ENCODE data around the gene PRKAG2.
"Not testable (repeated sequence)": the region's sequence is repeated elsewhere in the genome, so short reads cannot be mapped to it uniquely, and the experiment has no call there.

Gene PRKAG2

DNA sequence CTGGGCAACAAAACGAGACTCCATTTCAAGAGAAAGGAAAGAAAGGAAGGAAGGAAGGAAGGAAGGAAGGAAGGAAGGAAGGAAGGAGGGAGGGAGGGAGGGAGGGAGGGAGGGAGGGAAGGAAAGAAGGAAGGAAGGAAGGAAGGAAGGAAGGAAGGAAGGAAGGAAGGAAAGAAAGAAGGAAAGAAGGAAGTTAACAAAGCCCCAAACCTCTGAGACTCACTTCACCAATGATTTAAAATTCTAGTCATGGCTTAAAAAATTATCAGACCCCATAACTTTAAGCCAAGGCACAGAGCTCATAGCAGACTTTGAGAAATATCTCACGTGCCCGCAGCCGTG is 94.7 kb downstream of the PRKAG2 start:
- DNase-seq: not testable (repeated sequence)

DNA sequence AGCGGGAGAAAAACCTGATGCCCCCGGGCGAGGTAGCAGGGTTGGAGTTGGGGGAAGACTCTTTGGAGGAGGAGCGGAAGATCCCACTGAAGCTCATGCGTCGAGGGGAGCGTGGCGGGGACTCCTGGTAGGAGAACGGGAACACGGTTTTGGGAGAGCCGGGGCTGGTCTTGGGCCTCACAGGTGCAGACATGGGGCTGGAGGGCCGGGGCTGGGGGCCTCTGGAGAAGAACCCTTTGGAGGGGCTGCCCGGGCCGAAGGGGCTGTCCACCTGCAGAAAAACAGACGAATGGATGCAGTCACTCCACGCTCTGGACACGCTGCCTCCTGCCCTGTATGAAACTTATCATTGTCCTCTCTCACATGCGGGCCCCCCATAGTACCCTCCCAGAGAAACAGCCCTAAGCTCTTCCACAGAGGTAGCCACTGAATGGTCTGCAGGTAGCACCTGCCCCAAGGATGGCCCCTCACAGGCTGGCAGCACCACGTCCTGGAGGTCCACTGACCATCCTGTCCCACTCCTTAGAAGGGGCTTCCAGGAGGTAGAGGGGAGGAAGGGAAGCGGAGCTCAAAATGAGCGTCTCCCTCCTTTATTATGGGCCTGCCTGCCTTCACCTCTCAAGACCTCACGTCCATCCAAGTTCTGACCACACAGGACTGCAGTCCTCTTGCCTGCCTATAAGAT is 95.6 kb downstream of the PRKAG2 start:
- no peak for DNase-seq

DNA sequence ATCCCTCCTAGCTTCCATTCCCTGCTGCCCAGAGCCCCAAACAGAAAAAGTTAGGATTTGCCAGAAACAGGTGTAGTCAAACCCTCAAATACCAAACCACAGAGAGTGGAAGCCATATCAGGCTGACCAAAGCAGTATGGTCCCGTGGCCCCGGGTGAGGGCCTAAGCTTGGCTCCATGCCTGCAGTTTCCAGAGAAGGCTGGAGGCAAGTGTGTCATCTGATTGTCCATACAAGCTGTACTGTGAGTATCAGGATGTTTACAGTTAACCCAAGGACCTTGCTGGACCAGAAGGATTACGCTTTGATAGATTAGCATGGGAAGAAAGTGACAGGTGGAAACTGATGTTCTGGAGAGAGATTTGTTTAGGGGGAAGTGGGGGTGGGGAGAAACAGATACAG is 96.3 kb downstream of the PRKAG2 start:
- no peak for DNase-seq

DNA sequence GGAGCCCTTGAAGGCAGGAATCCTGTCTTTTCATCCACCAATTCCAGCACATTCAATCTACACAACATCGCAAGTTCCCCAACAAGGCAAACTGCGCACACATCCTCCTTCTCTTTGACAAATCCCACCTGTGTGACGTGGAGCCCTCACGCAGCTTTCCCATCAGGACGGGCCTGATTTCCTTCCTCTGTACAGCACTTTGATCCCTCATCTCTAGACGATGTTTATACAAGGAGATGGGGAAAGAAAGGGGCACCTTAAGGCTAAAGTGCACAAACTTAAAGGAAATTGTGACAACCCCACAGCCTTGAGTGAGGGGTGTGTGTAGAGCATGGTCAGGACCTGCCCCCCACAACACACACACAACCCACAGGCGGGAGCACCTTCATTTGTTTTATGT is 97.2 kb downstream of the PRKAG2 start:
- no peak for DNase-seq

DNA sequence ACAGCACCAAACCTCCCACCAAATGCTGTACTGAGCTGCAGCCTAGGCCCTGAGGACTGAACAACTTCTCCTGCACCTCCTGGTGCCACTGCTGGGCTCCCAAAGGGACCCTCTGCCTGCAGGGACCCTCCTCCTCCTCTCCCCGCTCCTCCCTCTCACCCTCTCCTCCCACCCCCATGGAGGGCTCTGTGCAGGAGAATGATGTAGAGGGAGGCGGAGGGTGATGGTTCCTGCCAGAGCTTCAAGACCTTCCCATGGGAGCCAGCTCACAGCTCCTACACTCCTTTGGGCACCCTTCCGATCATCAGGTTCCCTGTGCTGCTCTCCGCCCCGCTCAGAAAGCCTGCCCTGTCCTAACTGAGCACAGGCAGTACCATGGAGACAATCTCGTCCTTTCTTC is 97.7 kb downstream of the PRKAG2 start:
- no peak for DNase-seq

DNA sequence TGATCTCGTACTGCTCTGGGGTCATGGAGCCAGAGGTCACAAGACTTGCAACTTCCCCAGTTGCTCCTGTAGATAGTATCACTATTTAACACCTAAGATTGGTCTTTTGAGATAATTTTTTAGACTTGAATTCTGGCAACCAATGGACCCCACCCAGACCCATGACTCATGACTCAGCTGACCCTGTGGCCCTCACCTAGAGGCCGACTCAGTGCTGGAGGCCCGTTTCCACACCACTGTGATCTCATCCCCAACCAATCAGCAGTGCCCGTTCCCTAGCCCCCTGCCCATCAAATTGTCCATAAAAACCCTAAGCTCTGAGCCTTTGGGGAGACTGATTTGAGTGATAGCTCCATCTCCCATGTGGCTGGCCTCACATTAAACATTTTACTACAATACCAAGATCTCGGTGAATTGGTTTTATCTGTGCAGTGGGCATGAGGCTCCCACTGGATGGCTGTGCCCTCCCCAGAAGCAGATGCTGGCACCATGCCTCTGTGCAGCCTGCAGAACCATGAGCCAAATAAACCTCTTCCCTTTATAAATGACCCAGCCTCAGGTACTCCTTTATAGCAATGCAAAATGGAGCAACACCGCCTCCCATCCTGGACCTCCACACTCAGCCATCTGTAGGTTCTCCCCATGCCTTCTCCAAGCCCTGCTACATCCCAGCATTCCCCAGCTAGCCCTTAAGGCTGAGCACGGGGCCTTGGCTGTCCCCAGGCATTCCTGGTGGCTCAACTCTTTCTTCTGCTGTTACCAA is 98.8 kb downstream of the PRKAG2 start:
- DNase-seq: no peak

DNA sequence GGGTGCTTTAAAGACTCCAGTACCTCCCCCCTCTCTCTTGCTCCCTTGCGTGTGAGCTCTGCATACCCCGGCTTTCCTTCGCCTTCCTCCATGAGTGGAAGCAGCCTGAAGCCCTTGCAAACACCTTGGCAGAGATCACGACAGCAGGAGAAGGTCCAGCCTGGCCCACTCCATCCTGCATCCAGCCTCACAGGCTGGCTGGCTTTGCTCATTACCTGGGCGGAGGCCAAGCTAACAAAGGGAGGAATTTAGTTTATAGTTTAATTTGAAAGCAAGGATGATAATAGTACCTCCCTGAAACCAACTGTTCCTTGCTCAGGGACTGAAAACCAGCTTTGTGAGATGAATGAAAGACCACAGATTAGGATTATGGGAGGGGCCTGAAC is 99.4 kb downstream of the PRKAG2 start:
- DNase-seq: no peak

DNA sequence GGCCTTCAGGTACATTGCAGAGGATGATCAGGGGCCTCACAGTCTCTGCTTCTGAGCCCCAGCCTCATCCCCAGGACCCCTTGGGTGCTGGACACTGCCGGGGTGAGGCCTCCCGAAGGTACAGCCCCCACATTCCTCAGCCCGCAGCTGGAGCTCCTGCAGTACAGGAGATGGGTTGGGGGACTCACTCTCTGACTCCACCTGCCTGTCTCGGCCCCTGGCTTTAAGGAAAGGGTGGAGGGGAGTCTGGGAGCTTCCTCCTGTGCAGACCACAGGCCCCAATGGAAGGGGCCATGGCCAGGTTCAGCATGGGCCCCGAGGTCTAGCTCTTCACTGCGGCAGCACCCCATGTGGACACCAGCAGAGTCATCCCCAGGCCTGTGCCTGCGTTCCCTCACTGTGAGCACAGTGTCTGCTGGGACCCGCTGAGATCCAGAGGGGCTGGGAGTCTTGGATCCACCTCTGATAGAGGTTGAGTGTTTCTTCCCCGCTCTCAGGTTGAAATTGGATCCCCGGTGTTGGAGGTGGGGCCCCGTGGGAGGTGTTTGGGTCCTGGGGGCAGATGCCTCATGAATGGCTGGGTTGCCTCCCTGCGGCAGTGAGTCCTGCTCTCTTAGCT is 99.9 kb downstream of the PRKAG2 start:
- no peak for DNase-seq

DNA sequence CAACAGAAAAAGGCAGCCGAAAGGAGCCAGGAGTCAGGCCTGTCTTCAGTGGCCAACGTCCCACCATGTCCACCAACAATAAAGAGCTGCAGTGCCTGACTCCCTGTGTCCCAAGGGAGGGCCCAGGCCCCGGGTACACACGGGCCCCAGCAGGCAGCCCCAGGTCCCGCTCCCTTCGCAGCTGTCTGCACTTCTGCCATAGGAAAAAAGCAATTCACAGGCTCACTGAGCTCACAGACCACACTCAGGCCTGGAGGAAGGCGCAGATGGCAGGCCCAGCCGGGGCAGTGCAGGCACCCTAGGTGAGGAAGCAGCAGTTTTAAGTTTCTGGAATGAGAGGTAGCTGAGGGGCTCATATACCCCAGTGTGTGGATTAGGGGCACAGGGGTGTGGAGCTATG is 100.5 kb downstream of the PRKAG2 start:
- no peak for DNase-seq

DNA sequence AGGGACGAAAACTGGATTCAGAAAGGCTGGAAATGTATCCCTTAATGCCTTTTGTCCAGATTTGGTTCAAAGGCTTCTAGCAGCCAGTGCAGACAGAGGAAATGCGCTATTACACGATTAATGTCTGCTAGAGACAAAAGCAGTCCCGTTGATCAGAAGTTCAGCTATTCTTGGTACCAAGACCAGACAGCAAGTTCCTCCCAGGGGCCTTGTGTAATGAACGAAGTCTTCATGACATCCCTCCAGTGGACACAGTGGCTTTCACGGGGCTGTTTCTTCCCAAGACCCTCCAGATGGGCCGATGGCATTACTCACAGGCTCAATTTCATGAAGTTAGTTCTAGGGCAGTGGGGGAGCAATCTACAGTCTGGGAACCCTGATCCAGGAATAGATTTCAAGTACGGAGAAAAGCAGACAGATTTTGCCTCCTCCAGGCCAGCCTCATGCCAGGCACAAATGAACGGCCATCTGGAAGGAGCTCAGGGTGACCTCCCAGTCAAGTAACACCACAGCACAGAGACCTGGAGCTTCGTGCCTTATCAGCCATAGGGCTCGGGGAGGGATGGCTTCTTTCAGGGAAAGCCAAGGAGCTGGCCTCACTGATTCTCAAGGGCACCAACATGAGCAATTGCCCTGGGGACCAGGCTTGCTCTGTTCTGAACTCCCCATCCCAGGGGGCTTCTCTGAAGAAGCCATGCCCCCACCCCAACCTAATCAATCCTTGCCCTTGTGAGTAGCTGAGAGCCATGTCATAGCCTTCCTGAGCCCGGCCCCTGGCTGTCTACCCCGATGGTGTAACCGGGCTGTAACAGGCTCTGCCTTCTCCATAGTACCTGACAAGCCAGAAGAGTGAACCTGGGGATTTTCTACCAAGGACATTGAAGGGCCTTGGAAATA is 101.1 kb downstream of the PRKAG2 start:
- DNase-seq: no peak

DNA sequence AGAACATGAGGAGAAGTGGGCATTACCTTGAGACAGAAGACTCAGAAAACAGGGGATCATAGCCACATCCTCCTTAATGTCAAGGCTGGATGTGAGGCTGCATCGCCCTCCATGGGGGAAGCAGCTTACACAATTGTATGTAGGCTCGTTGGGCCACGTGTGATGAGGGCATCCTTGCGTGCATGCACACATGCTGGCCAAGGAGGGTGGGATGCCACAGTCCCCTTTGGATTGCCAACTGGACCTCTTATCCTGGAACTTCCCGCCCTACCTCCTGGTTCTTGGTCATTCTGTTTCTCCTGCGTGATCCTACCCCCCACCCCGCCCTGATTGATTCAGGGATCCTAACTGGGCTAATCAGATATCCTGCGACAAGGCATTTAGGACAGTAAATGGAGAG is 102.0 kb downstream of the PRKAG2 start:
- no peak for DNase-seq

DNA sequence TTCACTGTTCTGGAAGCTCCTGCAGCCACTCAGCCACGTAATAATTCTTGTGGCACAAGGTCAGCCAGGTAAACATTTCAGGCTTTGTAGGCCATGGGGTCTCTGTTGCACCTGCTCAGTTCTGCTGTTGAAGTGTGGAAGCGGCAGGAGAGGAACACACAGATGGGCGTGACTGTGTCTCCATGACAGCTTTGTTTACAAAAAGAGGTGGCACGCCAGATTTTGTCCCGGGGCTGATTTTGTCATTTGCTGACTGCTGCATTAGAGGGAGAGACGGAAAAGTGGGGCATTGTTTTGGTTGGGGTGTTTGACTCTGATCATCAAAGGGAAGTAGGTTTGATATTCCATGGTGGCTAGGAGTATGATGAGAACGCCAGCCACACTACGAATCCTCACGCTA is 103.1 kb downstream of the PRKAG2 start:
- no peak for DNase-seq

DNA sequence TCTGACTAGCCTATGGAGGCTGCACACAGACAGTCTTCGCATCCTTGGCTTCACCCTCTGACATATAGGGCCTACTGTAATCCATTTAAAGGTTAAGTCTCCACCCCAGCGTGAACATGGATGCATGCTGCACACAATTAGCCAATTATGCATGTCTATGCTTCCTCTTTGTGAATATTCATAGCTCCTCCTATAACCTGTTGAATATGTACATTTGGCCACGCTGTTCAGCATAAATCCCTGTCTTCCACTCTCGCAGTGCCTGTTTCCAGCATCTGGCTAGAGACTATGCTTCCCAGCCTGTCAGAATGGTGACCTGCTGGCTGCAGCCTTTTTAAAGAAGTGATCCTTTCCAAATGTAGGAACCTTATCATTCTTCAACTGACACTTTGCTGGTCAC is 106.7 kb downstream of the PRKAG2 start:
- no peak for DNase-seq

DNA sequence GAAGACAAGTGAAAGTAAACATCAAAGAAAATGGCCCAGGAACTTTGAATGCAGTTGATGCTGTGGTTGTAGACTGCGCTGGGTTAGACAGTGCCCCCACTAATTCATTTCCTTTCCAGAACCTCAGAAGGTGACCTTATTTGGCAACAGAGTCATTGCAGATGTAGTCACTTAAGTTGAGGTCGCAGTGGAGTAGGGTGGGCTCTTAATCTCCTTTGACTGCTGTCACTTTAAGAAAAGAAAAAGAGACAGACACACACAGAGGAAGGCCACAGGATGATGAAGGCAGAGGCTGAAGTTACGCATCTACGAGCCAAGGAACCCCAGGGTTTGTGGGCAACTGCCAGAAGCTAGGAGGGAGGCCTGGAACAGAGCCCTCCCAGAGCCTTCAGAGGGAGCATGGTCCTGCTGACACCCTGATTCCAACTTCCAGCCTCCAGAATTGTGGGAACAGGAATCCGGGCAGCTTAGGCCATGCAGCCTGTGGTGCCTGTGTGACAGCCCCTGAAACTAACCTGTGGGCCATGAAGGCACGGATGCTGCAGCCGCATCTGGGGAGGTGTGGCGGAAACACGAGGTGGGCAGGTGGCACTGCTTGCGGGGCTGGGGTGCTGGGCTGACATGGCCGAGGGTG is 107.6 kb downstream of the PRKAG2 start:
- no peak for DNase-seq

DNA sequence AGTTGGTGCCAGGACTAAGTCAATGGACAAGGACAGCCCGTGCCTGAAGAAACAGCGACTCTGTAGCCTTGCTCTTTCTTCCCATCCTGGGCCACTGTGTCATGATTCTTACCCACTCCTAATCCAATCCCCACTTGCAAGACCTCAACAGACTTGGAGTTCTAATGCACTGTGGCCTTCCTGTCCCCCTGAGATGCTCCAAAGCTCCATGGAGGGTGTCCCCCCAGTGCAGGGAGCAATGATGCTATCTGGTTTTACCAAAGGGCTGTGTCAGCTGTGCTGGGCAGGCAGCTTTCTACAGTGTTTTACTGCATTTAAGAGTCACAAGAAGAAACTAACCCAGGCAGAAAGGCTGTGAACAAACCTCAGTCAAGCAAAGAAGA is 108.1 kb downstream of the PRKAG2 start:
- no peak for DNase-seq

DNA sequence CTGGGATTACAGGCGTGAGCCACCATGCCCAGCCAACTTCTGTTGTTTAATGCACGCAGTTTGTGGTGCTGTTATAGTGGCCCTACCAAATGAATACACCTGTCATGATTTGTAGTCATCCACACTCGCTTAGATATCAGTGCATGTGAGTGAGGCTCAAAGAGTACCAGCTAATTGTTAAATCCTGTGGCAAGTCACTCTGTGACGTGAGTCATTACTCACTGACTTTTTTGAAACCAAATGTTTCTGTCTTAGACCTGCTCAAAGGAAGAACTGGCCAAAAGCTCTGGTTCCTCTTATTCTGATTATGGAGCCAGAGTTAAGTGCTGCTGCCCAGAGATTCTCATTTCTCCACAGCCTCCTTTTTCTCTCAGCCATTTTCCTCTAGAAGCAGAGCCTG is 109.4 kb downstream of the PRKAG2 start:
- DNase-seq: no peak

DNA sequence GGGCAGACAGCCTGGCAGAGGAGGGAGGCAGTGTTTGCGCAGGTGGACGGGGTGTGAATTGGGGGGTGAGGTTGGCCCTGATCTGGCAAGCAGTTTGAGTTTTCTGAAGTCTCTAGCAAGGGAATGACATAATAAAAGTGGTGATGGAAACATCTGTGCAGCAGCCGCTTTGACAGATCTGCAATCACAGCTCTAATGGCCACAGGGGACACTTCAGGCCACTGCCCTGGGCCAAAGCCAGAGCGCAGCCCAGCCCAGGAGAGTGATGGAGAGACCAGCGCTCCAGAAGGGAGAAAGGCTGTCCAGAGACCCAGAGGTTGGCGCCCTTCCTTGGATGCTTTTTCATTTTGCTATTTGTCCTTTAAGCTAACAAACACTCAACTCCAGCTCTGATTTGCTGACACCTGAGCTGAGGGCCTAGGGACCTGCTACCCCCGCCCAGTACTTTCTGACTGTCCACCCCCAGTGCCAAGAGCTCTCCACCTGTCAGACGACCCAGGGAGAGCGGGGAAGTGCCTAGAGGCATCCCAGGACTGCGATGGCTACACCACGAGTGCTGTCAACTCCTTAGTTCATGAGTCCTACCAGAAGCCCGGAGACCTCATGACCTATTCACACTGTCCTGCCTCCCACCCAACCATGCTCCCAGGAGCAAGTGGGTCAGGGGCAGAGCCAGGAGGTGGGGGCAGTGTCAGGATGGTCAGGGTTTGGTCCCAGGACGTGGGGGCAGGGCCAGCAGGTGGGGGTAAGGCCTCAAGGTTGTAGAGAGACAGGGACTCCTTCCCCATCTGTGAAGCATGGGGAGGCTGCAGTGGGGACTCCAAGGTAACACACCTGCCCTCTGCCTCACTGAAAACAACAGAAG is 112.6 kb downstream of the PRKAG2 start:
- no peak for DNase-seq

DNA sequence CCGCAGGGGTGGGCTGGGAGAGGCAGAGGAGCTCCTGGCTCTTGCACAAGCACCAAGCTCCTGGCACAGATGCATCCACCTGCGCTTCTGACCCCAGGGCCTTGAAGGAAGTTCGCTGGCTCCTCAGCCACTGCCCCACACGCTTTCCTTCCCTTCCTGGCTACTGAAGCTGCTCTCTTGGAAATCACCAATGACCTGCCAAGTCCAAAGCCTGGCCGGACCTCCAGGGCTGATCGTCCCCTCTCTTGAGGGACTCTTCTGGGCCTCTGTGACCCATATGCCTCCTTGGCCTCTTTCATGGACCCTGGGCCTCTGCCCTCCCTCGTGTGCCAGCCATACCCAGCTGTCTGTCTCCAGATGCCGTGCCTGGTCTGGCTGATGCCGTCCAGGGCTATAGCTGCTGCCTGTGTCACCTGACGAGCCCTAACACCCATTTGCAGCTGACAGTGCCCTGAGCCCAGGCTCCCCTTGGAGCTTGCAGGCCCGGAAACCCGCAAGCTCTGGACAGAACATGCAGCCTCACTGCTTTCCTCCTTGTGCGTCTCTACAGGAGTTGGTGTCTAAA is 113.4 kb downstream of the PRKAG2 start:
- DNase-seq: no peak

DNA sequence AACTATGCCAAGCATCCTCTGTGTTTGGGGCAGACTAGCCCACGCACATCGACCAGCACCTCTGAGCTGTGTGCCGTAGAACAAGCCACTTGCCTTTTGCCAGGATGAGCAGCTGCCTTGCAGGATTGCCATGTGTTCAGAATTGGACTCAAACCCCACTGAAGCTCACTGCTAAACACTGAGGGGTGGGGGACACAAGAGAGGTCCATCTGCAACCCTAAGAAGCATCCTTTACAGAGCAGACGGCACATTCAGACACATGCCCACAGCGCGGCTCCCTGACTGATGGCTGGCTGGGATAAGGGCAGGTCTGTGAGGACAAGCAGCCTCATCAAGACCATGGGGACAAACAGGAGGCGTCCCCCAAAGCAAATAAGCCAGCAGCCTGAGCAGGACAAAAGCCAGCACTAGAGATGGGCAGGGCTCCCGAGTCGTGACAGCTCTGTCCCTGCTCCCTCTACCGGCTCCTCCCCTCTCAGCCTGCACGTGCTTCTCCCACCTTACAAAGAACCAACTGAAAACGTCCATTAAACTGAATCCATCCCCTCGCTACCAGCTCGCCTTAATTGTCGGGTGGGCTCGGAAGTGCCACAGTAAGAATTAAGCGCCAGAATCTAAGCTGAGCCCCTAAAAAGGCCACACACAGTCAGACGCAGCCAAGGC is 114.2 kb downstream of the PRKAG2 start:
- no peak for DNase-seq

DNA sequence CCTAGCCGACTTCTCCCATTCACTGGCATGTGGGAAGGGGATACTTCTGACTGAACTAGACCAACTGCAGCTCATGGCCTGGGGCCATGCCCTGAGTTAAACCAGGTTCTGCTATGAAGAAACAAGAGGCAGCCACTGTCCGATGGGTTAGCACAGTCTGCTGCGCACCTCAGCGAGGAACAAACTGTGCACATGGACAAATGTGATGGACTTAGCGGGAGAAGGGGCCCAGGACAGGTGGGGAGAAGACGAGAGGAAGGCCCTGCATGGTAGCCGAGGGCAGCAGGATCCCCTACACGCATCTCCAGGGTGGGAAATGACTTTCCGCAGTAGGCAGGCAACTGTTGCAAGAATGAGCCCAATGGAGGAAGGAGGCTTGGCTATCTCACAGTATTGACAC is 115.0 kb downstream of the PRKAG2 start:
- DNase-seq: no peak

DNA sequence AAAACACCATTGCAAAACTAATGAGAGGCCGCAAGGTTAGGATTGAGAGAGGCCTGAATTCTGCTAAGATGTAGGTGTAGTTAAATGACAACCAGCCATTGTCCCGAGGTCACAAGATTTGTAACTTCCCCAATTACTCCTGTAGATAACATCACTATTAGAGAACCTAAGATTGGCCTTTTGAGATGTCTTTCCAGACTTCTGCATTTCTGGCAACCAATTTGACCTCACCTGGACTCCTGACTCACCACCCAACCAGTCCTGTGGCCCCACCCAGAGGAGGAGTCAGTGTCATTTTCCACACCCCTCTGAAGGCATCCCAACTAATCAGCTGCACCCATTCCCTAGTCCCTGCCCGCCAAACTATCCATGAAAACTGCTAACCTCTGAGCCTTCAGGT is 115.7 kb downstream of the PRKAG2 start:
- peak; percentile 47 for DNase-seq
